Umbilical cord (tissue), 2 donors: ENCODE results near the gene LRRC36. TPM values are rescaled to one million over a fixed set of nuclear protein-coding genes. Genes with fewer than 3 reads are reported as not detected.

Source experiments
- DNase-seq: peaks from one replicate; pipeline ENCODE4 v3.0.0-alpha.2; 2015; ENCODE audit warnings: low spot score
- total RNA-seq: library from RNA; depleted of rRNA; stranded (reverse); fragments of >200 nt; gene quantifications from one replicate; pipeline ENCODE4 v1.2.3, GENCODE V29; 2014; ENCODE audit warnings: low replicate concordance; ENCODE audit not compliant: insufficient read depth

Gene LRRC36
- total RNA-seq, 1 donor from 2014 or later = 1.9 TPM

DNA sequence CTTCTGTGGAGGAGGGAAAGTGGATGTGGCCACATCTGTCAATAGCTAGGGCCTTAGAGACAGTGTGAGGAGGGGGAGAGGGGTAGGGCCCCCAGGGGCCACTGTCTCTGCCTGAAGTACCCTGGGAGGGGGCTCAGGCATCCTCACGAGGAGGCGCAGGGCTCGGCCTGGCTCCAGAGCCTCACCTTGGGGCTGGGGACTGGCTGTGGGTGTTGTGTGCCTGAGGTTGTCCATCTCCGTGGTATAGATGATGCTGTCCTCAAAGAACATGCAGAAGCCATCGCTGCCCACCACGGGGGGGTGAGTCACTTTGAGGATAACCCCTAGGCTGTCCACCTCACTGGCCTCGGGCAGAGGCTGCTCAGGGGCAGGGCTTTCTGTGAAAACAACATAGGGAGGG, 35.2 kb upstream of the LRRC36 start:
- DNase-seq = no peak

DNA sequence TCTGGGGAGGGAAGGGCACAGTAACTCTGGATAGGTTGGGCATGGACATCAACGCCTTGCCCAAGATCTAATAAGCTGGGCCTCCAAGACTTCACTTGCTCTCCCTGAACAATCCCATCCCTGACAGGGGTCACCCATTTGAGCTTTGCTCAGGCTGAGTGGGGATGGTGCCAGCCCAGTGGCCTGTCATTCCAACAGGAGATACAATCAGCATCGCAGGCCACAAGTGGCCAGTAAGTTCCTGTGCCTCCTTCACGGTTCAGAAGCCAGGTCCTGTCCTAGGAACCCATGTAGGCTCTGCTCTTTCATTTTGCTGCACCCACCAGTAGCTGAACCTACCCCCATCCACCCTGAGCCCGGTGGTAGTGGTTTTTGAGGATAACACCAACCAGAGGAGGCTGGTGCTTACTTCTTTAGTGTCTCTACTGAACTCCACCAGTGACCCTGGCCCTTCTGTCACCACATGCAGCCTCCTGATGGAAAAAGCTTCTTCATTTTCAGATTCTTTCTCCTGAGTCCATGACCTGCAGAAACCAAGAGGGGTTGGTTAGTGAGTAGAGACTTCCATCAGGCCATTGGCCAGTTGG, 32.4 kb upstream of the LRRC36 start:
- DNase-seq = no peak

DNA sequence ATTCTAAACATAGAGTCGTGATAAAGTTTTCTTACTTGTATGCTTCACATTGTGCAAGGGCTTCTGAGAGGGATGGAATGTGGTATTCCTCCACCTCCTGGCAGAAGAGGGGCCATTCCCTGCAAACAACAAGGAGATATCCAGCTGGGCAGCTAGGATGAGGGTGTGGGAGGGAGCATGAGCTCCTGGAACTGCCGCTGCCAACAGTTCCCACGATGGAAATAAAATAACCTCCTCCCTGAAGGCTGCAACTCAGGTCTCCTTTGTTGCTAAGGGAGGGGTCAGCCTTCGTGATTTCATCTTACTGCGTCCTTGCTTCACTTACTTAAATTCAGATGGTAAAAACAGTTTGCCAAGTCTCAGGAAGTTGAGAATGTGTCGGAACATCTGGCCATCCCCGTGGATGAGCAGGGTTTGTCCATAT, 31.7 kb upstream of the LRRC36 start:
- peak; percentile 55 for DNase-seq

DNA sequence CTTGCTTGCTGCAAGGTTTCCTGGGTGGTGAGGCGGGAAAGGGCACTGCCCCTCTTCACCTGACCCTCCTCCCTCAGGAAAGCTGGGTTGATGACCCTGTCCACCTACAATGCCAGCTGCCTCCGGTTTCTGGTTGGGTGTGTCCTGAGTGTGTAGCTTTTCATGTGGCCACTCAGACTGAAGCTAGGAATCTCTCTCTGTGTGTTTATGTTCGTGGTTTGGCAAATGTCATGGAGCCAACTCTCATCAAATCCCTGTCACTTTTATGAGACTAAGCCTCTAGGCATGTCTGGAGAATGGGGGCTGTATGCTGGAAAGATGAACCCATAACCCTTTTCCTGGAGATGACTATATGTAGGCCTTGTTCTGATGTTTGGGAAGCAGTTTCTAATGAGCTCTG, 30.2 kb upstream of the LRRC36 start:
- peak; percentile 24 for DNase-seq

DNA sequence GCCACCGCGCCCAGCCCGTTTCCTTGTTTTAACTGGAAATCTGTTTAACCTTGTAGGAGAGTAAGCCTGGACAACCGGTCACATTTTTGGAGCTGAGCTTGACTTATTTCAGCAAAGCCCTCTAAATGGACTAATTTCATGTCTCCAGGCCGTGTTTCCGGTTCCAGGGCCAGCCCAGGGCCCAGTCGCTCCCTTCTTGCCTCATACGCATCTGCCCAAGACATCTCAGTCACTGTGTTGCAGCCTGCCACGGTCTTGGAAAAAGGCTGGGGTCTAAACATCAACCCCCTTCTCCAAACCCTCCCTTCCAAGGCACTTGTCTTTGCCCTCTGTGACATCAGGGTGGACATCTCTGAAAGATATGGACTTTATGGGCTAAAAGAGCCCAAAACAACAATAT, 28.3 kb upstream of the LRRC36 start:
- no peak for DNase-seq

DNA sequence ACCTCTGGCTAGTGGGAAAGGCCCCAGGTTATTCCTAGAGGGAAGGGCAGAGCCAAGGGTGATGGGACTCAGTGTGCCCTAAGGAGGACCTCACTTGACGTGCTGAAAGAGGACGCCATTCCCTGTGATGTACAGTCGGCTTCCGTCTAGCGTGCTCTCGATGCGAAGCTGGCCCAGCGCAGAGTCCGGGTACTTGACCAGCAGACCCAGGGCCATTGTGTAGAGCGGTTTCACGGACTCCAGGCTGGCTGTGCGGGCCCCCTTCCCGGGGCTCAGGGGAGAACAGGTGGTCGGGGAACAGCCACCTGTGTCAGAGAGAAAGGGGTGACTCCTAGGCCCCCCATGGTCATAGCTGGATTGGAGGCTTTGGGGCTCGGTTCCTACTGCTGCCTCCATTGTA, 27.3 kb upstream of the LRRC36 start:
- no peak for DNase-seq

DNA sequence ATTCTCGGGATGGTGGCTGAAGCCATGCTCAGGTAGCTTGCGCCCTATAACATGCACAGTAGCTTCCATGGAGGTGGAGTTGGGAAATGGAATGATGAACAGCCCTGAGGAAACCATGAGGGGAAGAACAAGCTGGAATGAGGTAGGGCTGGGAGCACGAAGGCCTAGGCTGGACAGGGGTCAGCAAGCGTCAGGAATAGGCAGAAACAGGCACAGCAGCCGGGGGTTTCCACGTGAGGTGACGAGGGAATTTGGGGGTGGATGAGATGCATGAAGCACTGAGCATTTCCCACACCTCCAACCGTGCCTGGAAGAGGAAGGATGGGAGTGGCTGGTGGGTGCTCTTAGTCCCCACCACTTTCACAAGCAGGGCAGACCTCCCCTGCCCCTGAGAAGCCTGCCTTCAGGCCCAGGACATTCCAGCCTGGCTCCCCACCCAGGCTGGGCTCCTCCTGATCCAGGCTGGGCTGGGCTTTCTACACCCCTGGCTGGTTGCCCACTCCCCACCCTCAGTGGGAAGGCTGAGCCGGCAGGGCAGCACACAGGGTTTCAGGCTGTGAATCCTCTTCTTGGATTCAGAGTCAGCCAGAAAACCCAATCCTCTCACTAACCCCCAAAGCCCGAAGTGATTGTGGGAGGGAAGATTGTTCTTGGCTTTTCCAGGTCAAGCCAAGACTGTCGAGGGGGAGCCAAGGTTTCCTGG, 25.4 kb upstream of the LRRC36 start:
- DNase-seq = peak; percentile 93

DNA sequence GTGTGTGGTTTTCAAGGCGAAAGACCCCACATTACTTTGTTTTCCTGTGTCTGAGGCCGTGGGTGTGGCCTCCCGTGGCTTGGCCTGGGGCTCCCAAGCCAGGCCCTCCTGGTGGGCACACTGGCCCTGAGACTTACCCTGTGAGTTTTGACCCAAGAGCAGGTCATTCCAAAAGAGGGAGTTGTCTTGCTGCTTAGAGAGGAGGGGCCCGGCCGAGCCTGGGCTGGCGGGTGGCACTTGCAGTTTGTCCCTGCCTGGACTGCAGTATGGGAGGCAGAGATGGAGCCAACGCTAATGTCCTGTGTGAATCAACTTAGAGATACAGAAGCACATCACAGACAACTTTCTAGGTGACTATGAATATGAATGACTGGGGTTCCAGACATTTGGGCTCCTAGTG, 24.5 kb upstream of the LRRC36 start:
- DNase-seq = no peak

DNA sequence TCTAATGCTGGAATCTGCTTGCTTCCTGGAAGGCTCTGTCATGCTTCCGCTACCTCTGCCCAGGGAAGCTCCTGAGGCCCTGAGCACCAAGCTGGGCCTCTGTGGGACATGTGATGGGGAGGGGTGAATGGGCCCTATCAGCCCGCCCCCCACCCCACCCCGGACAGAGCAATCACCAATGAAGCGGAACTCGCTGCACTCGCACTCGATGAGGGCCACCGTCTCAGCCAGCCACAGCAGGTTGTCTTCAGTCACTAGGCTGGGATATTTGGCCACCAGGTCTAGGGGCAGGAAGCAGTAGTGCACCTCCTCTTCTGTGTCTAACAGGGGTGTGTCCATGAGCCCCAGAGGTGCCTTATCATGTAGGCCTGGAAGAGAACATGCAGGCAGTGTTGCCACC, 23.6 kb upstream of the LRRC36 start:
- DNase-seq = no peak

DNA sequence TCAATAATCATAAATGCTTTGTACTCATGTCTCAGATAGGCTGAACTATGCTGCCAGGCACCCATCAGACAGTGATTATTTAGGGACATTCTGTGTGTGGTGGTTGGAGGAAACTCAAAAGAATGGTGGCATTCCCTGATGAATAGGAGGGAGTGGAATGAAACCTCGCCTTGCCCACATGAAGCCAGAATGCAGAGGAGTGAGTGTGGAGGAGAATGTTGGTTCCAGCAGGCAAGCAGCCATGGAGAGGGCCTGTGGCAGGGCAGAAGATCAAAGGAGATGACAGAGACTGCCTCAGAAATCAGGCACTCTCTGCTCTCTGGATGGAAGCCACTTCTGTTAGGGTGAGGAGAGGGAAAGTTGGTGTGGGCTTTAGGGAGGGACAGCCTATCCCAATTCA, 22.6 kb upstream of the LRRC36 start:
- no peak for DNase-seq

DNA sequence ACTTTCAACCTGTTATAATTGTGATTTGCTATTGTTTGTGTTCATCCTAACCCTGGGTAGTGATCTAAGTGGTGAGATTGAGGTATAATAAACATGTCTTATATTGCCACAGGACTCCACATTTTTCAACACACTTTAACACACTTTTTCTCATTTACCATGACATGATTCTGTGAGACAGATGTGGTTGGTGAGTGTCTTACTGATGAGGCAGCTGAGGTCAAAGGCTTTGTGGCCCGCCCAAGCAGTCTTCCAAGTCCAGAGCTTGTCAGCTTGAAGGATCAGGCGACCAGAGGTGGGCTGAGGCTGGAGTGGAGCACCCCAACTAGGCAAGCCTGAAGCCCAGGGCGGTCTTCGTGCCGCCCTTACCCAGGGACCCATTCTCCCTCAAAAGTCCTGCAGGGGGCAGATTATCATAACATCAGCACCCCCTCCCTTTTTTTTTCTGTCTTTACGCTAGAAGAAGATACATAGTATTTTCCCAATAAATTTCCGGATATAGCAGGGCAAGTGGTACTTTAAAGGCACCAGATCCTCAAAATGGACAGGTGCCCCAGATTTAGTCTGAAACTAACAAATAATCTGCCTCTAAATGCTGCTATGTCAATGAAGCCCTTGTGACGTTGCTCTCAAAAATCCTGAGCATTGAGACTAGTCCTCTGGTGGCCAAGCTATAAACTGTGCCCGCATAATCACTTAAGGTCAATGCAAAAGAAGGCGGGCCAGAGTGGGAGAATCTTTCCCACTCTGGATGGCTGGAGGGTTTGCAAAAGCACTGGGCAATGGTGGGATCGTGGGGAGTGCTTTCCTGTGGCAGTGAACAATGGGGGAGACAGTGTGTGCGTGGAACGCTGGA, 21.2 kb upstream of the LRRC36 start:
- no peak for DNase-seq

DNA sequence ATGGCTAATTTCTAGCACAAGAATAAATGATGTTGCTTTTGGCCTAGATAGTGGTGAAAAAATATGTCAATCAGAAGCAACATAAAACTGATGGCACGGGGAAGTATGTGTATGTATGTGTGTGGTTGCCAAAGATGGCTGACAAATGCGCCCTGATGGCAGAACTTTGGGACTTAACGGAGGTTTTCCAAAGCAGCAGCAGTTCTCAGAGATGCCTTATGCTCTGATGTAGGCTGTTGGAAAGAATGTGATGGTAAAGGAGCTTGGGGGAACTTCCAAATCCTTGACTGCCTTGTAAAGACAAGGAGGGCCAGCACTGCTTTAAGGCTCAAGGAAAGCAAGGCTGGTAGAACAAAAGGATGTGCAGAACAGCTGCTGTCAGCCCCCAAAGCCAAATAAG, 16.1 kb upstream of the LRRC36 start:
- peak; percentile 15 for DNase-seq

DNA sequence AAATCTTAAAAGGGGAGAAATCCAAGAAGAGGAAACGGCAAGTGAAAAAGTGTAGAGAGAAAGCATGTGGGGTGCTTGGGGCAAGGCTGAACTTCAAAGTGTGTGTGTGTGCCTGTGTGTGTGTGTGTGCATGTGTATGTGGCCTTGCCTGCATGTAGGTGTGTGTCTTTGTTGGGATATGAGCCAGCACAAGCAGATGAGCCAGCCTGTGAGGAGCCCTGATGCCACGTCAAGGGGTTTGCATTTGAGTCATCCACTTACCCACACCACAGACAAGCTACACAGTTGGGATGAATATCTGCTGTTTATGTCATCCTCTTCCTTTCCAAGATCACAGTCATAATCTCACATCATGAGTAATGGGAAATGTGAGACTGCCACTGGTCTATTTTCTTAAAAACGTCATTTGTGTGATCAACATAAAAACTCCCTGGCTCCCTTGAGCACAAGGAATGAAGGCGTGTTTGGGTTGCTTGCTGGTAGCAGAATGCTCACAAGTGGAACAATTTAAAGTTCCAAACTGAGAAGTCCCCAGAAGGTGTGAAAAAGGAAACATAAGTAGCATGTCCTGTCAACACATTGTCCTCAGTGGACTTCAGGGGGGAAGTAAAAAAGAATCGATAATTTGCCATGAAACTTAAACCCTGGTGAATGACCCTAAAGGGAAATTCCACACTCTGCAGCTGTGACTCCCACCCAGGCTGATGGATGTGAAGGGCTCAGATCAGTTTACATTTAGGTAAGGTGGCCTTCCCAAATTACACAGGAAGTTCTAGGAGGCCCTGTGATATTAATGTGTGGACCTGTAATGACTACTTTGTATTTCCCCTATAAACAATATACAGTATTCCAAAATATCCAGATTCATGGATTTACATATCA, 14.8 kb upstream of the LRRC36 start:
- peak; percentile 92 for DNase-seq

DNA sequence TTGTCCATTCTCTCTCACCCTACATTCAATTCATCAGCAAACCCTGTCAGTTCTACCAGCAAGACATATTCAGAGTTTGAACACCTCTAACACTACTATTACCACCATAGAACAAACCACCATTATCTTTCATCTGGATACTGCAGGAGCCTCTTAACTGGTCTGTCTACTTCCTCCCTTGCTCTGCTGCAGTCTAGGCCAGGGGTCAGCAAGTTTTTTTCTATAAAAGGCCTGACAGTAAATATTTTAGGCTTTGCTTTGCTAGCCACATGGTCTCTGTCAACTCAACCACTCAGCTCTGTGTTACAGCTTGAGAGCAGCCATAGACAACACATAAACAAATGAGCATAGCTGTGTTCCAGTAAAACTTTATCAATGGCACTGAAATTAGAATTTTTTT, 13.9 kb upstream of the LRRC36 start:
- DNase-seq = peak; percentile 59

DNA sequence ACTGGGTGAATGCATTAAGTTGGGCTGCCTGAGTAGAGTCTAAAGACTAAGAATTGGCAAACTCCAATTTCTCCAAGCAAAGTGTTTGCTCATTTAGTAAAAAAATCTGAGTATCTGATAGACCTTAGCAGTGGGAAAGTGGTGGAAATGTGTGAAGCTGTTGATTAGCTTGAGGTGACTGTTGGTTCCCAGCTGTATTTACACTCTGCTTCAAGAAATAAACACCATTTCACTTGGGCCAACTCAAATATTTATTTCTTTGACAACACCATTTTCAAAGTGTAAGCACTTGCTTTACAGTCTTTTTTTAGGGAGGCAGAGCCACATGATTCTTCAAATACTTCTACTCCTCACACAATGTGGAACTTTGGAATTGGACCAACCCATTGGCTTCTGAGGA, 8.8 kb upstream of the LRRC36 start:
- DNase-seq = no peak

DNA sequence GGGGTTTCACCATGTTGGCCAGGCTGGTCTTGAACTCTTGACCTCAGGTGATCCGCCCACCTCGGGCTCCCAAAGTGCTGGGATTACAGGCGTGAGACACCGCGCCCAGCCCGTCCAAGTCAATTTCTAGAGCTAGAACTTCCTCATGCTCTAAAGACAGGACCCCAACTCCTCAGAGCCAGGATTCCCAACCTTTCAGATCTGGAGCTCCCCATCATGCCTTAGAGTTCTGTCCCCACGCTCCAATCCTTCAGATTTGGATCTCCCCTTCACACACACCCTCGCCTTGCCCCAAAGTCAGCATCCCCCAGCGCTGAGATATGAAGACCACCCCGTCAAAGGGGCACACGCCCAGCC, 522 bp upstream of the LRRC36 start:
- no peak for DNase-seq

DNA sequence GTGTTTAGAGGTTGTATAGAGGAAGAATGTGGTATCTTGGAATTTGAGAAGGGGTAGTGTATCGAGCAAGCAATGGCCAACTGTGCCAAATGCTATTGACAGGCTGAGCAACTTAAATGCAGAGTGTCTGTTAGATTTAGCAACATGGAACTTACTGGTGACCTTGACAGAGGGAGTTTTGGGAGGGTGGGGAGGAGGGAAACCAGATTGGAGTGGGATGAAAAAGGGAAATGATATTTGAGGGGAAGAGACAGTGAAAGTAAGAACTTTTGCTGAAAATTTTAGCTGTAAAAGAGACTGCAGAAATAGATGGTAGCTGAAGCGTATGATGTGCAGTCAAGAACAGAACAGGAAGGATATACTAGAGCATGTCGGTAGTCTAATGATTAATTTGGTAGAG, 1.1 kb downstream of the LRRC36 start:
- DNase-seq = no peak

DNA sequence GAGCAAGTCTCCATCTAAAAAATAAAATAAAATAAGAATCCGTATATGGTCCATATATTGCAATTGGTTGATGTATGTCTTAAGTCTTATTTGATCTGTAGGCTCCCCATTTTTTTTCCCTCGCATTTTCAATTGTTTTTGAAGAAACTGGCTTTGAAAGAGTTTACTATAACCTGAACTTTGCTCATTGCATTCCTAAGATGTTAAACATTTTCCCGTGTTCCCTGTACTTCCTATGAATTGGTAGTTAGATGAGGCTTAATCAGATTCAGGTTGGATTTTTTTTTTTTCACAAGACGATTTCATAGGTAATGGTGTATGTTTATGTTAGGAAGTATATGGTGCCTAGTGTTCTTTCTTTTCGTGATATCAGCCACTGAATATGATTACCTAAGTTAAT, 3.3 kb downstream of the LRRC36 start:
- no peak for DNase-seq

DNA sequence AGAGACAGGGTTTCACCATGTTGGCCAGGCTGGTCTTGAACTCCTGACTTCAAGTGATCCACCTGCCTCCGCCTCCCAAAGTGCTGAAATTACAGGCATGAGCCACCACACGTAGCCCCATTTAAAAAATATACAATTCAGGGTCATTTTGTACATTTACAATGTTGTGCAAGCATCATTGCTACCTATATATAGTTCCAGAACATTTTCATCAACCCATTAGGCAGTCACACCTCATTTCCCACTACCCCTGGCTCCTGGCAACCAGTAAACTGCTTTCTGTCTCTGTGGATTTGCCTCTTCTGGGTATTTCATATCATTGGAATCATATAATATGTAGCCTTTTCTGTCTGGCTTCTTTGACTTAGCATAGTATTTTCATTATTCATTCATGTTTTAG, 6.7 kb downstream of the LRRC36 start:
- DNase-seq = no peak

DNA sequence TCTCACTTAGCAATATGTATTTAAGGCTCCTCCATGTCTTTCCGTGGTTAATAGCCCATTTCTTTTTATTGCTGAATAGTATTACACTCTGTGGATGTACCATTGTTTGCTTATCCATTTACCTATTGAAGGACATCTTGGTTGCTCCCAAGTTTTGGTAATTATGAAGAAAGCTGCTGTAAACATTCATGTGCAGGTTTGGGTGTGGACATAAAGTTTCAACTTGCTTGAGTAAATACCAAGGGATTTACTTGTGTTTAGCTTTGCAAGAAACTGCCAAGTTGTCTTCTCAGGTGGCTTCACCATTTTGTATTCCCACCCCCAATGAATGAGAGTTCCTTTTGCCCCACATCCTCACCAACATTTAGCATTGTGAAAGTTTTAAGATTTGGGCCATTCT, 9.5 kb downstream of the LRRC36 start:
- no peak for DNase-seq

DNA sequence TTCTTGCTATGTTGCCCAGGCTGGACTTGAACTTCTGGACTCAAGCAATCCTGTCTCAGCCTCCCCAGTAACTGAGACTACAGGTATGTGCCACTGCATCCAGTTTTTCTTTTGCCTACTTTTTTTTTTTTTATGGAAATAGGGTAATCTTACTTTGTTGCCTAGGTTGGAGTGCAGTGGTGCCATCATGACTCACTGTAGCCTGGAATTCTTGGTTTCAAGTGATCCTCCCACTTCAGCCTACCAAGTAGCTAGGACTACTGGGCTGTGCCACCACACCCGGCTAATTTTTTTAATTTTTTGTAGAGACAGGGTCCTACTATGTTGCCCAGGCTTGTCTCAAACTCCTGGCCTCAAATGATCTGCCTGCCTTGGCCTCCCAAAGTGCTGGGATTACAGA, 10.0 kb downstream of the LRRC36 start:
- no peak for DNase-seq

DNA sequence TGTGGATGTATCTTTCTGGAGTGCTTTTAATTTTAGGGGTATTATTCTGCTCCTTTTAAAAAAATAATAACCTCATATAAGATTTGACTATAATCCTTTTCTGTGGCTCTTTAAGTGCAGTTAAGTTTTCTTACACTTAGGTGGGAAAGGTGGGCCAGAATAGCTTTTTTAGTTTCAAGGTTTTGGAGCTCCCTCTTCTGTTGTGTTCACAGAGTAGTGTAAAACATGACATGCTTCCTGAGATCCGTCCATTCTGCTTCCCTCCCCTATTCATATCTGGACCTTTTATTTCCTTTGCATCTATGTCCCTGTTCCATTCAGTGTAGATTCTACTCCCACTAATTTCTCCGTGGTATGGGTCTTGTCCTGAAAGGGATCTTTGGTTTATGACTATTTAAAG, 12.8 kb downstream of the LRRC36 start:
- no peak for DNase-seq
